Cortex of kidney (tissue), 1 donor: ENCODE data around the gene SLC2A6.

Experiments used
- DNase-seq: peaks from one replicate; lab custom pipeline; 2025; lab: John Stamatoyannopoulos, UW

Gene SLC2A6

DNA sequence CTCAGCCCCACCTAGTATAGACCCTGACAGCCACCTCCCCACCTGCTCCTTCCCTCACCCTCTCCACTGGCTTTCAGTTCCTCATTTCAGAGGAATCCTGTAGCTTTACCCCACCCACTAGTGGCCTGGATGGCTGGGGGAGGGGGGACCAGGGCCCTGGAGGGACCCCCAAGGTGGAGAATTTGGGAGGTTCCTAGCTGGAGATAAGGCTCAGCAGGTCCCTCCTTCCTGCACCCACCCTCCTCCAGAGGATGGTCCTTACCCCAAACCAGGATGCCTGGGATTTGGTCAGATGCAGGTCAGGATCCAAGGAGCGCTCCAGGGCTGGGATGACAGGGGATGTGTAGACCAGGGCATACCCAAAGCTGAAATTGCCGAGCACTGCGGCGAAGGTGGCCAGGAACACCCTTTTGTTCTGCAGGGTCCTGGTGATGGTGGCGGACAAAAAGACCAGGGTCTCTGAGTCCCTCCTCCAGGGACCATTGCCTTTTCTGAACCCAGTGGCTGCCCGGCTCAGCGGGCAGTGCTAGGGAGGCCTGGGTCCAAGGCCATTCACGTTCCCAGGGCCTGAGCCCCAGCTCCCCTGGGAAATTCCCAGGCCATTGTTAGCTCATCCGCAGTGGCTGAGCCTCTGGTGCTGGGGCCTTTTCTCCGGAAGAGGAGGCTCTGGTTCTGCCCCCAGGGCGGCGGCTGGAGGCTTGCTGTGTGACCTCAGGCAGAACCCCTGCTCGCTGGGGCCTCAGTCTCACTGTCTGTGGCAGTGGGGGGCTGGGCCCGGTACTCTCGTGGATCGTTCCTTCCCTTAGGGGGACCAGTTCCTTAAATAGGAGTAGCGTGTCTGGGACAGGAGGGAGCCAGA lies 678 bp downstream of the SLC2A6 start:
- DNase-seq: no peak

- DNase-seq: no peak
Measured at GRCh38 chr9:133477461-133477860, 1.4 kb downstream of the SLC2A6 start.

DNA sequence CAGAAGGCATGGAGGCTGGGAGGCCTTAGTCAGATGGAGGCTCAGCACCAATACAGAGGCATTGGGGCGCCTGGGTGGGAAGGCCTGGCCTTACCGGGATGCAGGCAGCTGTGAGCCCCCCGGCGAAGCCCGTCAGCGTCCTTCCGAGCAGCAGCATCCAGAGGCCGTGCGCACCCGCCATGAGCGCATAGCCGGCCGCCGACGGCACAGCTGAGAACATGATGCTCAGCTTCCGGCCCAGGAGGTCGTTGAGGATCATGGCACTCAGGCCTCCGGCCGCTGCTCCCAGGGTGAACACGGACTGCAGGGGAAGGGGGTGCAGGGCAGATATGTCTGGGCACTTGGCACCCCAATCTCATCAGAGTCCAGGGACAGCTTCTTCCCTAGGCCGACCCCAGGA lies 2.0 kb downstream of the SLC2A6 start:
- DNase-seq: no peak

- no peak for DNase-seq
Measured at GRCh38 chr9:133476036-133476931, 2.6 kb downstream of the SLC2A6 start.

DNA sequence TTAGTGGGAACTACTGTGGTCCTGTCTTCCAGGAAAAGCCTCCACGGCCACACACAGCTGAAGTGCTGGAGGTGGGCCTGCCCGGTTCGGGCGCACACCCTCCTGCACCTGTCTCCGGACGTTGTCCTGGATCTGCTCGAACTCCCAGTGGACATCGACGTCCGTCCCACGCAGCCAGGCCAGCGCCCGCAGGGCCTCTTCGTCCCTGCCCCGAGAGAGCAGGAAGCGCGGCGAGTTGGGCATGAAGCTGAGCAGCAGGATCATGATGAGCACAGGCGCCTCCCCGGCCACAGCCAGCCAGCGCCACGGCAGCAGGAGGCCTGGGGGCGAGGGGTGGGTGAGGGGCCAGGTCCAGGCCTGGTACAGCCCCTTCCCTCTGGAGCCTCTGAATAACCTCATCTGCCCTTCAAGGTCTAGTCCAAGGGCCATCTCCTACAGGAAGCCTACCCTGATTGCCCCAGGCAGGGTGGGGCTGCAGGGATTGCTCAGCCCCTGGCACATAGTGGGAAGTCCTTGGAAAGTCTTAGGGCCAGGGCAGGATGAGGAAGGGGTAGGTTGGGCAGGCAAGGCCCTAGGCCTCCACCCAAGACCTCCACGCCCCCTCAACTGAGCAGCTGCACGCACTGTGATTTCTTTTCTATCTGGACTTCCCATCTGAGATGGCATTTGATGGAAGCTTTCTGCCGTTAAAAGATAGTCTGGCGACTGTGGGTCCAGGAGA lies 3.4 kb downstream of the SLC2A6 start:
- DNase-seq: no peak

DNA sequence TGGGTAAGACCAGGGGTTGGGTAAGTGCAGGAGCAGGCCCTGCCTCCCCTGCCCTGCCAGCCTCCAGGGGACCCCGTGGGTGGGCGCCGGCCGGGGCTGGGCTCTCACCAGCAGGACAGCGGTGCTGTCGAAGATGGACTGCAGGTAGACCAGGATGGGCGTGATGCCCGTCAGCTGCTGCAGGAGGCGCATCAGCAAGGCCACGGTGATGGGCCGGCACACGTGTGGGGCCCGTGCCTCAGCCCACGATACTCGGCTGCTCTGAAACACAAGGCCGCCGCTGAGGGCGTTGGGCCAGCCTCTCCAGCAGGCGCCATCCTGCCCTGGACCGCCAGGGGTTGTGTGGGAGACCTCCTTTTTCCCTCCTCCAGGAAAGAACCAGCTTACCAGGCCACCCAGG lies 4.0 kb downstream of the SLC2A6 start:
- no peak for DNase-seq

GRCh38 chr9:133474215-133474614 lies 4.7 kb downstream of the SLC2A6 start:
- DNase-seq: no peak

DNA sequence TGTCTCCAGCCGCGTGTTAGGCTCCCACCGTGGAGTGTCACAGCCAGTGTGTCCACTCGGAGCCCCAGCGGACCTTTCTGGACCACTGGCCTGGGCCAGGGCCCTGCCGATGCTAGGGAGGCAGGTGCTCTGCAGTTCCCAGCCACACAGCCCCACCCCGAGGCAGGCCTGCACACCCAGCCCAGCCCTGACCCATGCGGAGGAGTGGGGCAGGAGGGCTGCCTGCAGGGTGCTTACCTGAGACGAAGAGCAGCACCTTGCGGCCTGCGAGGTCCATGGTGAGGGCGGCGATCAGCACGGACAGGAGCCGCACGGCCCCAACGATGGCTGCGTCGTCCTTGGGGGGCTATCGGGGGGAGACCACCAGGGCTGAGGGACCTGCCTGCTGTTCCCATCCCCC lies 5.2 kb downstream of the SLC2A6 start:
- no peak for DNase-seq

DNA sequence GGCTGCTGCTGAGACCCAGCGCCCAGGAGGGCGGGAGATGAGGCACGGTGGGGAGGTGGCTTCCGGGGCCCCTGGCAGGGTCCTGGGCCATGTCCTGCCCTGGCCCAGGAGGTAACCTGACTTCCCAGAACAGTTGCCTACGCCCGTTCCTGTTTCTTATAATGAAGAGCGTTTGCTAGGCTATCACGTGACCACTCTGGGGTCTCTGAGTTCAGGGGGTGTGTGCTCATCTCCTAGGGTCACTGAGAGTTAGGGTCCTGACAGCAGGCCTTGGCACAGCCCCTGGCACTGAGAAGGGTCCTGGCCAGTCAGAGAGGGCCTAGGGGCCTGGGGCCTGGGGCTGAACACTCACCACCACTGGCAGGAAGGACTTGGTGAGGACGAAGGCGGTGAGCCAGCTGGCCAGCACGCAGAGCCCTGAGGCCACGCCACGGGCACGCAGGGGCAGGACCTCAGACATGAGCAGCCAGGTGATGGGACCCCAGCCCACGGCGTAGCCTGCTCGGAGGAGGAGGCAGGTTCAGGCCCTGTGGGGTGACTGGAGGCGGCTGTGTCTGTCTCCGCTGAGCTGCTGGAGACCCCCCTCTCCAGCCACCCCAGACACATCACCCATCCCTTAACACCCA lies 6.0 kb downstream of the SLC2A6 start:
- DNase-seq: no peak

- DNase-seq: no peak
Measured at GRCh38 chr9:133472277-133472645, 6.6 kb downstream of the SLC2A6 start.

GRCh38 chr9:133471551-133472276 lies 7.2 kb downstream of the SLC2A6 start:
- DNase-seq: no peak

DNA sequence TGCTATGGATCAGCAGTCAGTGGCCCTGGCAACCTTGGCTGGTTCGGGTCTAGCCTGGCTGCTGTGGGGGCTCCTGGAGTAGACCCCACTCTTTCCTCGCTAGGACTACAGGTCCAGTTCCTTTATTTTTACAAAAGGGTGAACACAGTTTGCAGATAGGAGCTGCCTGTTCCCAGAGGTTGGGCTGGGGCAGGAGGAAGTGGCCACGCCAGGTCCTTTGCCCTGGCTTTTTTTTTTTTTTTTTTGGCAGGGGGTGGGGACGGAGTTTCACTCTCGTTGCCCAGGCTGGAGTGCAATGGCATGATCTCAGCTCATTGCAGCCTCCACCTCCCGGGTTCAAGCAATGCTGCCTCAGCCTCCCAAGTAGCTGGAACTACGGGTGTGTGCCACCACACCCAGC lies 7.9 kb downstream of the SLC2A6 start:
- no peak for DNase-seq

DNA sequence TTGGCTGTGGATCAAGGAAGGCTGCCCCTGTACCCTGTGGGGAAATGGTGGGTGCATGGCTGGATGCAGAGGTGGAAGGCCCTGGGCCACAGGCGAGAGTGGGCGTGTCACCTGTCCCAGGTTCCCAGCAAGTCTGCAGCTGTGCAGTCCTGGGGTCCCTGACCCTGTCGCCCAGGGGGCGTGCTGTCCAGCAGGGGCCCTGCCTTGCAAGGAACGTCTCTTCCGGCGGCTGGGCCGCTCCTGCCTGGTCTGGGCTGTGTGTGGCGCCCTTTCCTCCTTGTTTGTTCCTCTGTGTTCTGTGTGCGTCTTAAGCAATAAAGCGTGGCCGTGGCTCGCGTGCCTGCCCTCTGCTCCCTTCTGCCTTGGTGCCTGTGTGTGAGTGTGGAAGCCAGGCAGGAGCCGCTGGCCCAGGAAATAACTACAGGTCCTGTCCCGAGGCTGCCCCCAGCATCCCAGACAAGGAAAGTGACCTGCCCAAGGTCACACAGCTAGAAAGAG lies 8.4 kb downstream of the SLC2A6 start:
- no peak for DNase-seq

- no peak for DNase-seq
Measured at GRCh38 chr9:133468777-133469421, 10.0 kb downstream of the SLC2A6 start.

GRCh38 chr9:133468374-133468773 lies 10.5 kb downstream of the SLC2A6 start:
- DNase-seq: no peak

GRCh38 chr9:133467101-133467500 lies 11.8 kb downstream of the SLC2A6 start:
- DNase-seq: no peak

GRCh38 chr9:133465984-133466383 lies 12.9 kb downstream of the SLC2A6 start:
- no peak for DNase-seq

- DNase-seq: no peak
Measured at GRCh38 chr9:133464638-133465037, 14.3 kb downstream of the SLC2A6 start.

DNA sequence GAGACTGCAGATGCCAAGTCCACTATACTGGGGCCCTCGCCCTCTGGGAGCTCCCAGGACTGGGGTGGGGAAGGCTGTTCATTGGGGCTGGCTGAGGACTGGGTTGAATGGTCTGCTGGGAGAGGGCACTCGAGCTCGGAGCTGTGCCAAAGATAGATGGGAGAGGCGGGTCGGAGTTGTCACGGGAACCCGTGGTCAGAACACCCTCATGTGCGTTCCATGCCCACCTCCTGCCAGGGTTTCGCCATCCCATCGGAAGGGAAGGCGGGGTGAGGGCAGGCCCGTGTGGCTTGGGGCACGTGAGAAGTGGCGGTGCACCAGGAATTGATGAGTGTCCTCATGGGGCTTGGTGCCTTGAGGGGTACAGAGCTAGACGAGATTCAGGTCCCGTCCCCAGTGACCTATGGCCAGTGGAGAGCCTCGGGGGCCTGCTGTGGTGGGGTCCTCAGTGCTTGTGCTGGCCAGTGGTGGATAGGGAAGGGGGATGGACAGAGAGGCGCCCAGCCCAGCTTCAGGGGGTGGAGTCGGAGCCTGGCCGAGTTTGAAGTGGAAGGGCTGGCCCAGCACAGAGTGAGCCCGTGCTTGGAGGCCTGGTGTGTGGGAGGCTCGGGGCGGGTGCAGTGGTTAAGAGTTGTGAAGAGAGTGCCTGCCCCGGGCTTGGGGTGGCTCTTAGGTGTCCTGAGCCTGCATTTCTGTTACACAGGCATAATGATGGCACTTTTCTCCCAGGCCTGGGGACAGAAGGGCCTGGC lies 14.9 kb downstream of the SLC2A6 start:
- no peak for DNase-seq
